Thoracic aorta (tissue), 2 donors: ENCODE results near the gene IRS4. TPM values are rescaled to one million over a fixed set of nuclear protein-coding genes. Genes with fewer than 3 reads are reported as not detected.

ENCODE experiments used
- ATAC-seq: fragments of 150-250 bp; one replicate; pipeline ENCODE4 v1.8.0; 2017; ENCODE audit warnings: low read depth; ENCODE audit not compliant: insufficient number of reproducible peaks, low FRiP score
- DNase-seq: peaks from one replicate; pipeline ENCODE4 v3.0.0-alpha.2; 2020; ENCODE audit warnings: low spot score
- H3K27ac ChIP-seq, 2 donors: fragments of 200-600 bp; sonication (generic); 1 replicate in 1 of 2; 2 replicates in 1 of 2; pipeline ENCODE4 v1.5.1; 2016; ENCODE audit warnings: mild to moderate bottlenecking in 2 of 2, moderate library complexity in 2 of 2
- H3K27me3 ChIP-seq: fragments of 200-600 bp; sonication (generic); replicated peaks from 2 replicates; pipeline ENCODE4 v1.6.0; 2016; ENCODE audit warnings: mild to moderate bottlenecking; ENCODE audit not compliant: insufficient read depth
- H3K36me3 ChIP-seq: fragments of 200-600 bp; sonication (generic); one replicate; pipeline ENCODE4 v1.5.1; 2016
- H3K4me1 ChIP-seq, 2 donors: fragments of 200-600 bp; sonication (generic); 1 replicate in 1 of 2; 2 replicates in 1 of 2; pipeline versions ENCODE4 v1.5.1 to v1.6.0; 2016; ENCODE audit warnings: low read depth in 2 of 2, mild to moderate bottlenecking in 1 of 2; ENCODE audit not compliant: control insufficient read depth in 1 of 2
- H3K4me3 ChIP-seq: fragments of 200-600 bp; sonication (generic); 2 replicates; pipeline ENCODE4 v1.5.1; 2016; ENCODE audit warnings: mild to moderate bottlenecking
- H3K9me3 ChIP-seq: fragments of 200-600 bp; sonication (generic); 2 replicates; pipeline ENCODE4 v1.5.1; 2016
- total RNA-seq, 2 donors: library from RNA; depleted of rRNA; stranded (reverse); fragments of >200 nt; gene quantifications; one replicate each; pipeline versions ENCODE4 v1.1.0 to v1.2.3, GENCODE V29; 2016
- TF ChIP-seq, protein P1 (sequence below): fragments of 200-600 bp; sonication (generic); IDR thresholded peaks from one replicate; pipeline ENCODE4 v1.5.1; 2019; ENCODE audit warnings: antibody characterized with exemption

Gene IRS4
- total RNA-seq, 2 donors from 2014 or later: not detected

DNA sequence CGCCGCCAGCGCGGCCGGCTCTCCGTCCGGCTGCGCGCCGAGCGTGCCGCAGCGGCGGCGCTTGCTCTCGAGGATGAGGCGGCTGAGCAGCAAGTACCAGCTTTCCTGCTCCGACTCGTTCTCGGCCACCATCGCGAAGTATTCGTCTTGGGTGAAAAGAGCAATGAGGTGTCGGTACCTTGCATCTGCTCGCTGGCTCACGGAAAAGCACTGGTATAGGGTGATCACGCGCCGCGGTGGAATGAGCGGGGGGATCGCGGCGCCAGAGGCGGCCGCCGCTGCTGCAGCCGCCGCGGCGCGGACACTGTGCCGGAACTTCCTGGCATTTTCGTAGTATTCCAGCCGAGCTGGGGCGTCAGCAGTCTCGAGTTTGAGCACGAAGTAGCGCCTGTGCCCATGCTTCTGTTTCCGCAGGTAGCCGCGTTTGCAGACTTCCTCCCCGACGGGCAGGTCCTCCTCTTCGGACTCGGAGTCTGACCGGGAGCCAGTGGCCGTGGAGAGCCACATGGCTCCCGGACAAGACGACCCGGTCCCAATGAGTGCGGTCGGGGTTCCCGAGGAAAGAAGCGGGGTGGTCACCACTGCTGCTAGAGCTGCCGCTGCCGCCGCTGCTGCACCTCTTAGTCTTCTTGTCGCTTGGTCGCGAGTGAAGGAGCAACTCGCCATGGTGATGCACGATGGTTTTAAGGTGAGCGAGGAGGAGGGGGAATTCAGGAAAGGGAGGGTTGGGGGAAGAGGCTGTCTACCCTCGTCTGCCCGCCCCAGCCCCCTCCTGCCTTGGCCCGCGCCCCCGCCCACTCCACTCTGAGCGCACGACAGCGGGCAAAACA lies 469 bp downstream of the IRS4 start:
- no peak overlapping the region for H3K27ac ChIP-seq
- peak overlapping the region; percentile 69 for H3K4me3 ChIP-seq
- ATAC-seq (no peak), DNase-seq (no peak)
- TF ChIP-seq, protein P1, sequence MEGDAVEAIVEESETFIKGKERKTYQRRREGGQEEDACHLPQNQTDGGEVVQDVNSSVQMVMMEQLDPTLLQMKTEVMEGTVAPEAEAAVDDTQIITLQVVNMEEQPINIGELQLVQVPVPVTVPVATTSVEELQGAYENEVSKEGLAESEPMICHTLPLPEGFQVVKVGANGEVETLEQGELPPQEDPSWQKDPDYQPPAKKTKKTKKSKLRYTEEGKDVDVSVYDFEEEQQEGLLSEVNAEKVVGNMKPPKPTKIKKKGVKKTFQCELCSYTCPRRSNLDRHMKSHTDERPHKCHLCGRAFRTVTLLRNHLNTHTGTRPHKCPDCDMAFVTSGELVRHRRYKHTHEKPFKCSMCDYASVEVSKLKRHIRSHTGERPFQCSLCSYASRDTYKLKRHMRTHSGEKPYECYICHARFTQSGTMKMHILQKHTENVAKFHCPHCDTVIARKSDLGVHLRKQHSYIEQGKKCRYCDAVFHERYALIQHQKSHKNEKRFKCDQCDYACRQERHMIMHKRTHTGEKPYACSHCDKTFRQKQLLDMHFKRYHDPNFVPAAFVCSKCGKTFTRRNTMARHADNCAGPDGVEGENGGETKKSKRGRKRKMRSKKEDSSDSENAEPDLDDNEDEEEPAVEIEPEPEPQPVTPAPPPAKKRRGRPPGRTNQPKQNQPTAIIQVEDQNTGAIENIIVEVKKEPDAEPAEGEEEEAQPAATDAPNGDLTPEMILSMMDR: no peak
- no peaks in the 10 kb centered on the region for H3K36me3 ChIP-seq
- H3K27me3 ChIP-seq: no peaks in the 10 kb centered on the region
- no peaks in the 10 kb centered on the region for H3K9me3 ChIP-seq
- H3K4me1 ChIP-seq: peaks cover 0 to 10% of the 10 kb centered on the region in 2 donors

DNA sequence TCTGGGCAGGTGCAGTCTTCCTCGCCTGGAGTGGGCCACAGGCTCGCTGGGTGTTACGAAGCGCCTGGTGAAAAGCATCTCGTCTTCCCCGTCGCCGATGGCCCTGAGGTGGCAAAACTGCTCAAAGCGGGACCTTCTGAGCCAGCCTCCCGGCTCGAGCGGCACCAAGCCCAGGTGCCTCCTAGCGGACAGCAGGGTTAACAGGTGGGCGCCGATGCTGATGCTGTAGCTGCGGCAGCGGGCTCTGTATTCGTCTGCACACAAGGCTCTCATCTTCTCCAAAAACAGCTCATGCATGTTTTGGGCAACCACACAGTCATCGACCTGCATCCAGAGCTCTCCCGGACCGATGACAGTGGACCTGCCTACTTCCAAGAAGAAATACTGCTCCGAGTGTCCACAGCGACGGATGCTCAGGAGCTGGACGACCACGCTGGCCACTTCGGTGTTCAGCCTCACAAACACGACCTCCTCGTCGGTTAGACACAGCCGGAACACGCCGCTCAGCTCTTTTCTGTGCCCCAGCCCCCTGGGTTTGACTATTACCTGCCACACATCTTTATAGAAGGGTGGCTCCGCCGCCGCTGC lies 1.2 kb downstream of the IRS4 start:
- Histone ChIP-seq H3K4me3 (peak overlapping the region; percentile 69), H3K36me3 (no peaks in the 10 kb centered on the region), H3K27me3 (no peaks in the 10 kb centered on the region), H3K27ac (no peak overlapping the region), H3K4me1 (peaks cover 0 to 10% of the 10 kb centered on the region in 2 donors), H3K9me3 (no peaks in the 10 kb centered on the region)
- no peak for ATAC-seq
- TF ChIP-seq, protein P1: no peak
- DNase-seq: no peak

DNA sequence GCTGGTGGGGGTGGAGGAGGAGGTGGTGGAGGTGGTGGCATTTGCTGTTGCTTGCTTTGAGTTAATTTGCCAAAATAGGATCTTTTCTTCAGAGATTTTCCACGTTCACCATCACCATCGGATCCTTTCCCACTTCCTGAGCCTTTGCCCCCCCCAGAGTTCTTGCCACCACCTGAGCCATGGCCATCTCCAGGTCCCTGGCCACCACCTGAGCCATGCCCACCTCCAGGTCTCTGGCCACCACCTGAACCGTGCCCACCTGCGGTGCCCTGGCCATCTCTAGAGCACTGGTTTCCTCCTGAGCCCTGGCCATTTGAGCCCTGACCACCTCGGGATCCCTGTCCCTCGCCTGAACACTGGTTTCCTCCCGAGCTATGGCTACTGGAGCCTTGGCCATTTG lies 1.9 kb downstream of the IRS4 start:
- H3K27ac ChIP-seq: no peak overlapping the region
- ATAC-seq (no peak), DNase-seq (no peak)
- H3K36me3 ChIP-seq: no peaks in the 10 kb centered on the region
- TF ChIP-seq, protein P1: no peak
- no peaks in the 10 kb centered on the region for H3K9me3 ChIP-seq
- no peaks in the 10 kb centered on the region for H3K27me3 ChIP-seq
- H3K4me1 ChIP-seq: peaks cover 0 to 10% of the 10 kb centered on the region in 2 donors
- no peak overlapping the region for H3K4me3 ChIP-seq

DNA sequence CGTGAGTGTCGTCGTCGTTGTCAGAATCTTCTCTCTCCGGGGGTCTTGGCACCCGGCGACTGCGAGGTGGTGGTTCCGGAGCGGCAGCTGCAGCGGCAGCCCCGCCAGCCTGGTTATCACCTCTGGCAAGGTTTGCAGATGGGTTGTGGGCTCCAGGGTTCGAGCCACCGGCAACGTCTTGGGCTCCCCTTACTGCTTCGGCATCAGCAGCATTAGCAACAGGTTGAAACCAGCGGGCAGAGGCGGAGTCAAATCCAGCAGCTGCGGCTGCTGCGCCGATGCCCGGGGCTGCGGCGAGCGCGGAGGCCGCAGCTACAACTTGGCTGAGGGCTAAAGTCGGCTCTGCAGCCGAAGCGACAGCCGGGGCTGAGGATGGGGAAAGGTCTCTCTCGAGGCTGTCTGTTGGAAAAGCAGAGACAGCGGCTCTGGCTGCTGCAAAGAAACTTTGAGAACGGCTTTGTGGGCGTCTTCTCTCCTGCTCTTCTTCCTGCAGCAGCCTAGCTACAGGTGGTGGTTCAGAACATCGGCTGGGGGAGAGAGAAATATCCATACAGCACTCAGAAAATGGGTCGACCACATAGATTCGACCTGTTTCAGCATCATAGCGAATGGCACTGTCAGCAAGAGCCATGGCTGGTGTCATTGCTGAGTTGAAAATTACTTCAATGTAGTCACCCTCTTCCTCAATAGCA lies 3.6 kb downstream of the IRS4 start:
- H3K27ac ChIP-seq: no peak overlapping the region

More for the DNA sequence above, 3.6 kb downstream of the IRS4 start:
- Histone ChIP-seq H3K4me1 (peaks cover 0 to 10% of the 10 kb centered on the region in 2 donors), H3K27me3 (no peaks in the 10 kb centered on the region), H3K9me3 (no peaks in the 10 kb centered on the region), H3K4me3 (no peak overlapping the region), H3K36me3 (no peaks in the 10 kb centered on the region)
- ATAC-seq (no peak), DNase-seq (no peak)
- TF ChIP-seq, protein P1: no peak
